AG08396 (cell line): ENCODE data around the gene APOBEC3H.

Source experiments
- DNase-seq: peaks from one replicate; pipeline ENCODE4 v3.0.0; 2012; ENCODE audit warnings: low spot score, mixed read lengths

APOBEC3H gene

GRCh38 chr22:39081016-39081415 lies 16.0 kb upstream of the APOBEC3H start:
- DNase-seq, result no peak

GRCh38 chr22:39081598-39081997 lies 15.4 kb upstream of the APOBEC3H start:
- no peak for DNase-seq

- no peak for DNase-seq
Measured at GRCh38 chr22:39083212-39084165, 13.6 kb upstream of the APOBEC3H start.

- DNase-seq, result no peak
Measured at GRCh38 chr22:39084666-39085065, 12.4 kb upstream of the APOBEC3H start.

- DNase-seq, result no peak
Measured at GRCh38 chr22:39087098-39087497, 9.9 kb upstream of the APOBEC3H start.

- DNase-seq, result no peak
Measured at GRCh38 chr22:39087881-39088684, 9.0 kb upstream of the APOBEC3H start.

GRCh38 chr22:39088685-39089032 lies 8.4 kb upstream of the APOBEC3H start:
- no peak for DNase-seq

GRCh38 chr22:39089928-39090327 lies 7.1 kb upstream of the APOBEC3H start:
- DNase-seq, result no peak

GRCh38 chr22:39090426-39091064 lies 6.5 kb upstream of the APOBEC3H start:
- DNase-seq, result no peak

GRCh38 chr22:39091126-39092081 lies 5.6 kb upstream of the APOBEC3H start:
- no peak for DNase-seq

GRCh38 chr22:39092111-39092862 lies 4.8 kb upstream of the APOBEC3H start:
- no peak for DNase-seq

GRCh38 chr22:39094717-39095389 lies 2.2 kb upstream of the APOBEC3H start:
- DNase-seq, result no peak

- no peak for DNase-seq
Measured at GRCh38 chr22:39095971-39096370, 1.1 kb upstream of the APOBEC3H start.

- no peak for DNase-seq
Measured at GRCh38 chr22:39098026-39098425, 982 bp downstream of the APOBEC3H start.

GRCh38 chr22:39098576-39098975 lies 1.5 kb downstream of the APOBEC3H start:
- no peak for DNase-seq

GRCh38 chr22:39101226-39101625 lies 4.2 kb downstream of the APOBEC3H start:
- DNase-seq, result no peak

GRCh38 chr22:39103431-39103830 lies 6.4 kb downstream of the APOBEC3H start:
- DNase-seq, result no peak

GRCh38 chr22:39106326-39106725 lies 9.3 kb downstream of the APOBEC3H start:
- no peak for DNase-seq

- no peak for DNase-seq
Measured at GRCh38 chr22:39108487-39108886, 11.4 kb downstream of the APOBEC3H start.

GRCh38 chr22:39109361-39109760 lies 12.3 kb downstream of the APOBEC3H start:
- no peak for DNase-seq
